Measurements from ENCODE around the gene ARFGAP1. TPM values are rescaled to one million over a fixed set of nuclear protein-coding genes. Genes with fewer than 3 reads are reported as not detected.
"Not testable (repeated sequence)": the region's sequence is repeated elsewhere in the genome, so short reads cannot be mapped to it uniquely, and the experiment has no call there.

Gene ARFGAP1
- total and polyA plus RNA-seq, 2 of the 4 experiments (the other 2 are of a cell fraction): 59.1 to 194 TPM

- no peak for TF ChIP-seq FOS (IDR thresholded peaks at IDR 0.05; ENCODE audit: low read depth, low read length)
- no peak for TF ChIP-seq RCOR1 (IDR thresholded peaks at IDR 0.05; ENCODE audit: insufficient replicate concordance, low read length)
- no peak for TF ChIP-seq ELK1 (IDR thresholded peaks at IDR 0.05; ENCODE audit: borderline replicate concordance, low read depth, low read length)
- no peak for TF ChIP-seq POLR2A (IDR thresholded peaks at IDR 0.05; ENCODE audit: low read depth, low read length)
Observed at GRCh38 chr20:63334356-63334755, 61.7 kb downstream of the ARFGAP1 start.

GRCh38 chr20:63335060-63335459 lies 62.4 kb downstream of the ARFGAP1 start:
- H3K23ac ChIP-seq (ENCODE audit: low read depth, low read length); H3K18ac ChIP-seq (ENCODE audit: low read depth, low read length); H4K5ac ChIP-seq (ENCODE audit: low read depth, low read length); H3K36me3 ChIP-seq (ENCODE audit: control insufficient read depth, insufficient read depth, low read length); CTCF ChIA-PET; H4K20me1 ChIP-seq (ENCODE audit: insufficient read depth, low read length); H3K9me1 ChIP-seq (ENCODE audit: insufficient read depth, low read length); POLR2A ChIA-PET (ENCODE audit: unreplicated experiment); intact Hi-C loops (cut with micrococcal nuclease); H3K79me1 ChIP-seq (ENCODE audit: low read depth in 1 of 2, low read length in 2 of 2); H4K8ac ChIP-seq (ENCODE audit: low read depth in 2 of 2, low read length in 2 of 2); H3K9ac ChIP-seq (ENCODE audit: low read depth, low read length); H2BK120ac ChIP-seq (ENCODE audit: low read depth, low read length); dilution Hi-C loops (cut with HindIII; ENCODE audit: low sequenced_read_pairs, unreplicated experiment); H3K4me3 ChIP-seq (ENCODE audit: insufficient read depth, low read depth, low read length); DNase-seq; in situ Hi-C loops (cut with MboI; ENCODE audit: low sequenced_read_pairs); H3K14ac ChIP-seq (replicated peaks; ENCODE audit: low read depth, low read length); H2AK9ac ChIP-seq (replicated peaks; ENCODE audit: low read depth, low read length, poor library complexity); H4K91ac ChIP-seq (ENCODE audit: insufficient read depth, low read depth, low read length); H3K27ac ChIP-seq (ENCODE audit: insufficient read depth, low read length); H3K4ac ChIP-seq (ENCODE audit: low read depth, low read length); H3K4me1 ChIP-seq (ENCODE audit: control insufficient read depth, insufficient read depth, low read length); H3K56ac ChIP-seq (ENCODE audit: extremely low read depth, insufficient read depth, low read length); ATAC-seq (ENCODE audit: low read depth); H3K9me3 ChIP-seq (ENCODE audit: control insufficient read depth, insufficient read depth, low read length); H2BK5ac ChIP-seq (ENCODE audit: low read depth, low read length, poor library complexity, severe bottlenecking); H3K4me2 ChIP-seq (ENCODE audit: low read depth, low read length); H2BK20ac ChIP-seq (ENCODE audit: low read depth, low read length); BruUV-seq (replicated peaks); H2BK15ac ChIP-seq (ENCODE audit: low read depth, low read length); H2AK5ac ChIP-seq (ENCODE audit: low read depth, low read length): not testable (repeated sequence)
- Histone ChIP-seq H2AFZ (replicated peaks; ENCODE audit: low read length, poor library complexity) (peak overlapping the region; percentile 32), H3K27me3 (ENCODE audit: control insufficient read depth, insufficient read depth, low read length) (peaks cover 16% of the 10 kb centered on the region)
- 65% methylated on average over 3 of the region's 9 CpGs; no CpG with 5 or more reads in 1 of the 2 experiments for WGBS, 2 experiments (ENCODE audit: extremely low coverage in 2 of 2, insufficient read length in 1 of 2)

More at GRCh38 chr20:63334356-63334755, 61.7 kb downstream of the ARFGAP1 start:
- H4K20me1 ChIP-seq (ENCODE audit: insufficient read depth, low read length): no peaks in the 10 kb centered on the region
- no peaks in the 10 kb centered on the region for H3K4me1 ChIP-seq (ENCODE audit: control insufficient read depth, insufficient read depth, low read length)
- H3K14ac ChIP-seq (replicated peaks; ENCODE audit: low read depth, low read length): no peak overlapping the region
- H2BK120ac ChIP-seq (ENCODE audit: low read depth, low read length): no peak overlapping the region
- H2BK5ac ChIP-seq (ENCODE audit: low read depth, low read length, poor library complexity, severe bottlenecking): no peak overlapping the region
- in situ Hi-C loops (cut with MboI; ENCODE audit: low sequenced_read_pairs) (no loop called here), dilution Hi-C loops (cut with HindIII; ENCODE audit: low sequenced_read_pairs, unreplicated experiment) (no loop called here), intact Hi-C loops (cut with micrococcal nuclease) (no loop called here)
- no TSS peak for BruUV-seq (replicated peaks)
- H3K18ac ChIP-seq (ENCODE audit: low read depth, low read length): no peak overlapping the region
- H3K27ac ChIP-seq (ENCODE audit: insufficient read depth, low read length): no peak overlapping the region
- no peak overlapping the region for H3K56ac ChIP-seq (ENCODE audit: extremely low read depth, insufficient read depth, low read length)
- no peak overlapping the region for H2BK20ac ChIP-seq (ENCODE audit: low read depth, low read length)
- H4K5ac ChIP-seq (ENCODE audit: low read depth, low read length): no peak overlapping the region
- H3K4me3 ChIP-seq (ENCODE audit: insufficient read depth, low read depth, low read length): no peak overlapping the region
- DNase-seq: no peak
- ATAC-seq (ENCODE audit: low read depth): no peak
- peaks cover 6% of the 10 kb centered on the region for H3K9me3 ChIP-seq (ENCODE audit: control insufficient read depth, insufficient read depth, low read length)
- H2AK9ac ChIP-seq (replicated peaks; ENCODE audit: low read depth, low read length, poor library complexity): no peak overlapping the region
- no peak overlapping the region for H3K4ac ChIP-seq (ENCODE audit: low read depth, low read length)
- H3K23ac ChIP-seq (ENCODE audit: low read depth, low read length): no peak overlapping the region
- no peak overlapping the region for H2AK5ac ChIP-seq (ENCODE audit: low read depth, low read length)
- H4K91ac ChIP-seq (ENCODE audit: insufficient read depth, low read depth, low read length): no peak overlapping the region
- ChIA-PET CTCF (no interaction called here), POLR2A (ENCODE audit: unreplicated experiment) (no interaction called here)
- no peaks in the 10 kb centered on the region for H3K79me1 ChIP-seq (ENCODE audit: low read depth in 1 of 2, low read length in 2 of 2)
- peaks cover 16% of the 10 kb centered on the region for H3K27me3 ChIP-seq (ENCODE audit: control insufficient read depth, insufficient read depth, low read length)
- H3K4me2 ChIP-seq (ENCODE audit: low read depth, low read length): no peak overlapping the region
- WGBS, 2 experiments (ENCODE audit: extremely low coverage in 2 of 2, insufficient read length in 1 of 2): no CpG with 5 or more reads among the region's 8 CpGs
- no peak overlapping the region for H2AFZ ChIP-seq (replicated peaks; ENCODE audit: low read length, poor library complexity)
- H3K36me3 ChIP-seq (ENCODE audit: control insufficient read depth, insufficient read depth, low read length): no peaks in the 10 kb centered on the region
- no peak overlapping the region for H4K8ac ChIP-seq (ENCODE audit: low read depth in 2 of 2, low read length in 2 of 2)
- H3K9me1 ChIP-seq (ENCODE audit: insufficient read depth, low read length): no peaks in the 10 kb centered on the region
- no peak overlapping the region for H2BK15ac ChIP-seq (ENCODE audit: low read depth, low read length)
- H3K9ac ChIP-seq (ENCODE audit: low read depth, low read length): no peak overlapping the region
